Liver (tissue), 3 donors: ENCODE data around the gene PRPF6.

Experiments used
- CTCF ChIP-seq: fragments of 150-350 bp; IDR thresholded peaks from 2 replicates; pipeline ENCODE4 v1.5.1; 2017; ENCODE audit warnings: improper control_type of control experiment, low read depth, low read length; ENCODE audit not compliant: missing input control
- EGR1 ChIP-seq, 2 donors: IDR thresholded peaks; 2 replicates each; pipeline ENCODE4 v1.6.1; 2016 to 2018; ENCODE audit warnings: antibody characterized with exemption in 2 of 2, low read depth in 2 of 2
- FOXA1 ChIP-seq: IDR thresholded peaks from 2 replicates; pipeline ENCODE4 v1.6.1; 2016; ENCODE audit warnings: antibody characterized with exemption
- GABPA ChIP-seq, 2 donors: IDR thresholded peaks in 1 of 2; conservative IDR thresholded peaks in 1 of 2; 2 replicates each; pipeline ENCODE4 v1.6.1; 2016; ENCODE audit warnings: antibody characterized with exemption in 2 of 2, mild to moderate bottlenecking in 1 of 2, moderate library complexity in 1 of 2
- HNF4A ChIP-seq, 2 donors: conservative IDR thresholded peaks; 2 replicates each; pipeline ENCODE4 v1.6.1; 2016; ENCODE audit warnings: antibody characterized with exemption in 2 of 2, mild to moderate bottlenecking in 2 of 2
- JUND ChIP-seq, 2 donors: IDR thresholded peaks; 2 replicates each; pipeline ENCODE4 v1.6.1; 2016; ENCODE audit warnings: antibody characterized with exemption in 2 of 2
- NR2F2 ChIP-seq: IDR thresholded peaks from 2 replicates; pipeline ENCODE4 v1.6.1; 2016; ENCODE audit warnings: antibody characterized with exemption
- RAD21 ChIP-seq, 2 donors: IDR thresholded peaks; 2 replicates each; pipeline ENCODE4 v1.6.1; 2016; ENCODE audit warnings: antibody characterized with exemption in 2 of 2, mild to moderate bottlenecking in 2 of 2
- RXRA ChIP-seq, 2 donors: IDR thresholded peaks; 2 replicates each; pipeline ENCODE4 v1.6.1; 2017 to 2018; ENCODE audit warnings: antibody characterized with exemption in 2 of 2, mild to moderate bottlenecking in 1 of 2
- SP1 ChIP-seq: IDR thresholded peaks from 2 replicates; pipeline ENCODE4 v1.6.1; 2018; ENCODE audit warnings: antibody characterized with exemption, mild to moderate bottlenecking
- TAF1 ChIP-seq: conservative IDR thresholded peaks from 2 replicates; pipeline ENCODE4 v1.6.1; 2016; ENCODE audit warnings: antibody characterized with exemption, mild to moderate bottlenecking
- YY1 ChIP-seq: IDR thresholded peaks from 2 replicates; pipeline ENCODE4 v1.6.1; 2016; ENCODE audit warnings: antibody characterized with exemption, mild to moderate bottlenecking
- TF ChIP-seq, protein P1 (sequence below): IDR thresholded peaks from 2 replicates; pipeline ENCODE4 v1.6.1; 2016; ENCODE audit warnings: antibody characterized with exemption
- donor health status: healthy.
- donor health status: healthy.

DNA sequence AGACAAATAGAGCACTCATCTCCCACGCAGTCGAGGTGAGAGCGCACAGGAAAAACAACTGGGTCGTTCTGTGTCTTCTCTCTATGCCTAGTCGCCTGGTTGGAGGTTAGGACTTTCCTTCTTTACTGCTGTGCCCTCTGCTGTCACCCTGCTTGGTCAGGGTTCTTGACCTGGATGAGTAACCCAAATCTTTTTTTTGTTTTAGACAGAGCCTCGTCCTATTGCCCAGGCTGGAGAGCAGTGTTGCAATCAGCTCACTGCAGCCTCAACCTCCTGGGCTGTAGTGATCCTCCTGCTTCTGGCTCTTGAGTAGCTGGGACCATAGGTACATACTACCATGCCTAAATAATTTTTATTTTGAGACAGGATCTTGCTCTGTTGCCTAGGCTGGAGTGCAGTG lies 24.5 kb downstream of the PRPF6 start:
- no peak for TF ChIP-seq CTCF
- no peak for TF ChIP-seq RAD21 (IDR thresholded peaks at IDR 0.05)
- TF ChIP-seq, protein P1, sequence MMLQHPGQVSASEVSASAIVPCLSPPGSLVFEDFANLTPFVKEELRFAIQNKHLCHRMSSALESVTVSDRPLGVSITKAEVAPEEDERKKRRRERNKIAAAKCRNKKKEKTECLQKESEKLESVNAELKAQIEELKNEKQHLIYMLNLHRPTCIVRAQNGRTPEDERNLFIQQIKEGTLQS, result no peak
- no peak for TF ChIP-seq GABPA (IDR thresholded peaks at IDR 0.05 in 1 of 2, conservative IDR thresholded peaks at IDR 0.05 in 1 of 2)
- no peak for TF ChIP-seq YY1
- no peak for TF ChIP-seq SP1
- no peak for TF ChIP-seq JUND (IDR thresholded peaks at IDR 0.05)
- TF ChIP-seq NR2F2, result no peak
- TF ChIP-seq FOXA1, result no peak
- peak in 1 of 2 donors; percentile 16 for TF ChIP-seq HNF4A (conservative IDR thresholded peaks at IDR 0.05)
- TF ChIP-seq RXRA (IDR thresholded peaks at IDR 0.05), result peak in 1 of 2 donors; percentile 31
- no peak for TF ChIP-seq TAF1
- TF ChIP-seq EGR1 (IDR thresholded peaks at IDR 0.05; ENCODE audit: low read depth in 2 of 2), result no peak
